HFF-Myc (cell line): ENCODE measurements around the gene SRR.

Experiments
- DNase-seq: peaks from one replicate; pipeline ENCODE4 v3.0.0-alpha.2; 2011; ENCODE audit warnings: low read depth; ENCODE audit errors: extremely low read depth
- H3K4me3 ChIP-seq: replicated peaks from 2 replicates; pipeline ENCODE4 v1.5.1; 2011; ENCODE audit warnings: low read depth, mild to moderate bottlenecking, control low read depth, low read length
- TF ChIP-seq, protein P1 (sequence below): IDR thresholded peaks from 2 replicates; pipeline ENCODE4 v1.5.1; 2012; ENCODE audit warnings: mild to moderate bottlenecking, low read depth, low read length, control low read depth; ENCODE audit errors: missing control alignments

The SRR gene

DNA sequence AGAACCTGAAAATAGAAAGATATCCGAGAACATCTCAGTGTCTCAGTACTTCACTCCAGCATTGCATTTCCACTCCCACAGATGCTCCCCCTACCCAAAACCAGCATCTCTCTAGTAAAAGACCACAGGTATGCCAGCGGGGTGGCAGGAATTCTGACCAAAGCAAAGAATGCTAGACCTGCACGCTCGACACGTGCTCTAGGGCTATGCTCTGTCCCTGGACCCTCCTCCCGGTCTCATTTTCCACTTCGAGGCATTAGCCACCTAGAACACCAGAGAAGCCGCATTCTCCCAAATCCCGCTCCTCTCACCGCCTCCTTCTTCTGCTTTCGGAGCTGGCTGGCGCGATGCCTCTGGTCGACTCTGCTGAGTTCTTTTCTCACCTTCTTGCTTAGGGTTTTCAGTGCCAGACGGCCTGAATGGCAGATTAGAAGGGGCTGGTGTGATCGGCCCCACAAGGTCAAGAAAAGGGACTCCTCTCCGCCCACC lies 32.0 kb downstream of the SRR start:
- peak overlapping the region; percentile 86 for H3K4me3 ChIP-seq
- TF ChIP-seq, protein P1, sequence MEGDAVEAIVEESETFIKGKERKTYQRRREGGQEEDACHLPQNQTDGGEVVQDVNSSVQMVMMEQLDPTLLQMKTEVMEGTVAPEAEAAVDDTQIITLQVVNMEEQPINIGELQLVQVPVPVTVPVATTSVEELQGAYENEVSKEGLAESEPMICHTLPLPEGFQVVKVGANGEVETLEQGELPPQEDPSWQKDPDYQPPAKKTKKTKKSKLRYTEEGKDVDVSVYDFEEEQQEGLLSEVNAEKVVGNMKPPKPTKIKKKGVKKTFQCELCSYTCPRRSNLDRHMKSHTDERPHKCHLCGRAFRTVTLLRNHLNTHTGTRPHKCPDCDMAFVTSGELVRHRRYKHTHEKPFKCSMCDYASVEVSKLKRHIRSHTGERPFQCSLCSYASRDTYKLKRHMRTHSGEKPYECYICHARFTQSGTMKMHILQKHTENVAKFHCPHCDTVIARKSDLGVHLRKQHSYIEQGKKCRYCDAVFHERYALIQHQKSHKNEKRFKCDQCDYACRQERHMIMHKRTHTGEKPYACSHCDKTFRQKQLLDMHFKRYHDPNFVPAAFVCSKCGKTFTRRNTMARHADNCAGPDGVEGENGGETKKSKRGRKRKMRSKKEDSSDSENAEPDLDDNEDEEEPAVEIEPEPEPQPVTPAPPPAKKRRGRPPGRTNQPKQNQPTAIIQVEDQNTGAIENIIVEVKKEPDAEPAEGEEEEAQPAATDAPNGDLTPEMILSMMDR: no peak
- DNase-seq: no peak

DNA sequence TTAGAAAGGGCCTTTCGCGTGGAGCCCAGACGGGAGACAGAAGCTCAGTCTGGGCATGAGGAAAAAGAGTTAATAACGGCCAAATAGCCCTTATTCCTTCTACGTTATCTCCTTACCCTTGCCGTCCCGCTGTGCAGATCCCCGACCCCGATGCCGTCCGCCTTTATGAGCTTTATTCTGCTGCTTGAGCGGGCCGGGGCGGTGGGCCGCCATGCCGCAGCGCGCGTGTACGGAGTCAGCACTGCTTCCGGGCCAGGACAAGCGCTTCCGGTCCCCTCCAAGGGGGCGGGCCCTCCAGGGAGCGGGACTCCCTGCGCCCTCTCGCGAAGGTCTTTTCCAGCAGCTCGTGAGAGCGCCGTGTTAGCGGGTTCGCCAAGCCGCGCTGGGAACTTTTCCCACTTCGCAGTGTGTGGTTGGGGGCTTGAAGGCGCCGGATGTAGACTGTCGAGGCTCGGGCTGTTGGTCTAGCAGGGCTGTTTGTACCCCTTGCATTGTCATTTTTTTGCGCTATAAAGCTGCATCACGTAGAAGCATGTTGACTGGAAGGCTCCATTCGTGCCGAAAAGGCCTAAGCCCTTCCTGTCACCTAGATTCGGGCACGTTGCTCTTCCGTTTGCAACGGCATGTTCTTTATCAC lies 32.6 kb downstream of the SRR start, which contains the start of gene TSR1:
TSR1 (minus strand) TSS at position 243 of the 637 bp plus-strand sequence; CDS start at position 213, 30 bp downstream.
- TF ChIP-seq, protein P1: no peak
- peak within 1 kb of the TSS; percentile 86 for H3K4me3 ChIP-seq
- peak; percentile 59 for DNase-seq

DNA sequence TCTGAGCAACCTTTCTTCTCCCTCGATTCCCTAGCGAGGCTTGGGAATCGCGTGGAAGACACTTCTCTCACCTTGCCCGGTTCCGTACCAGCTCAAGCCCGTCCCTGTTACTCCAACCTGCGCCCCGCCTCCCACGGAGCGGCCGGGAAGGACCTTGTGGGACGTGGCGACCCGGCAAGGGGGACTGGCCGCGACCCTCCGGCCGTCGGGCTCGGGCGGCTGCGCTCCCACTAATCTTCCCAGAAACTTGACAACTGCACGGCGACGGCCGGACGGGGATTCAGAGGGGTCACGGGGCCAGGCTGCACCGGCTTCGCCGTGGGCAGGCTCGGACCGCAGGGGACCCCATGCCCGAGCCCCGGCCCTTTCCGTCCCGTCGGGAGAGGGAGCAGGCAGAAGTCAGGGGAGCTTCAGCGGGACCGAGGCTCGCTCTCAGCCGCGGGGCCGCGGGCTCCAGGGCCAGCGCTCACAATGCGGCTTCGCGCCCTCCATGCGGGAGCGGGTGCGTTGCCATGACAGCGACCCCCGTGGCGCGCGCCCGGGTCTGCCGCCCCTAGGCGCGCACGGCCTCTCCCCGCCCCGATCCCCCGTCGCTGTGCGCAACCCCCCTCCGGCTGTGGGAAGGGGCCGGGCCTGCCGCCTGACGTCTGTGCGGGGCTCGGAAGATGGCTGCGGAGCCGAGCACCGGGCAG lies 33.2 kb downstream of the SRR start, which contains the start of gene SGSM2:
SGSM2 (plus strand) TSS at position 650 of the 692 bp plus-strand sequence. CDS start 188 bp downstream, outside the sequence.
- no peak for DNase-seq
- H3K4me3 ChIP-seq: peak within 1 kb of the TSS; percentile 86
- TF ChIP-seq, protein P1: no peak

DNA sequence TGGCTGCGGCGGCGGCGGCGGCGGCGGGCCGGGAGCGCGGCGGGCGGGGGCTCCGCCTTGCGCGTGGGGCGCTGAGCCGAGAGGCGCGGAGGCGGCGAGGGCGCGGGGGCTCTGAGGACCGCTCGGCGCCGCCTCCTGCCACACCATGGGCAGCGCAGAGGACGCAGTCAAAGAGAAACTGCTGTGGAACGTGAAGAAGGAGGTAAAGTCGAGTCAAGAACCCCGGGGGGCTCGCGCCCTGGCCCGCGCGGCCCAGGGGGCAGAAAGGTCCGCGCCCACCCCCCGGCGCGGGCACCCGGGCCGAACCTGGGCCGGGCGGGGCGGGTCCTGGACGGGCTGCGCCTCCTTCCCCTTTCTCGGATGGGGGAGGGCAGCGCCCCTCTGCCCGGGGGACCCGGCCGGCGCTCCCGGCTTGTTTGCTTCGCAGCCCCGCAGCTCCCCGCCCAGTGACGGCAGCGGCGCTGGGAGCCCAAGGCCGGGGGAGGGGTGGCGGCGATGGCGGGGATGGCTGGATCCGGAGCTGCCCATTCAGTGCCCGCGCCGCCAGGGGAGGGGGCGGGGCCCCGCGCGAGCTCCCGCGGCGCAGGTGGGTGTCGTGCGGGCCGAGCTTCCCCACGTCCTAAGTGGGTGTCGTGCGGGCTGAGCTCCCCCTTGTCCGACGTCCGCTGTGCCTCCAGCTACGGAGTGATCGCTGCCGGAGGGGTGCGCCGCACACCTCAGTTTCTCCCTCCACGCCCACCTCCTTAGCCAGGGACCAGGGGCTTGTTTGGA lies 34.0 kb downstream of the SRR start:
- no peak for DNase-seq
- TF ChIP-seq, protein P1: no peak
- peak overlapping the region; percentile 86 for H3K4me3 ChIP-seq

DNA sequence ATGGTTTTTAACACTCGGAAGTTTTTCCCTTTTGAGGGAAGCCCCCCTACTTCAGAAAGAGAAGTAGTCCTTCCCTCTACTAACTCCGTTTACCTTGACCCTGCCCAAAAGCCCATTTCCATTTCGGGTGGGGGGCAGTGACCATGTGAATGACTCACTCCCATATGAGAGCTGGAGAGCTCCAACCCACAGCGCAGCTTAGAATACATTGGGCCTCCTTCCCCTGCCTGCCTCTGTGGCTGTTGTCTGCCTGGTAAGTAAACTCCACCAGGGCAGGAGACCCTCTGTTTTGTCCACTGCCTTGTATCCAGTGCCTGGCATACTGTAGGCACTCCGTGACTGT lies 34.5 kb downstream of the SRR start:
- TF ChIP-seq, protein P1: no peak
- DNase-seq: no peak
- peak overlapping the region; percentile 86 for H3K4me3 ChIP-seq

DNA sequence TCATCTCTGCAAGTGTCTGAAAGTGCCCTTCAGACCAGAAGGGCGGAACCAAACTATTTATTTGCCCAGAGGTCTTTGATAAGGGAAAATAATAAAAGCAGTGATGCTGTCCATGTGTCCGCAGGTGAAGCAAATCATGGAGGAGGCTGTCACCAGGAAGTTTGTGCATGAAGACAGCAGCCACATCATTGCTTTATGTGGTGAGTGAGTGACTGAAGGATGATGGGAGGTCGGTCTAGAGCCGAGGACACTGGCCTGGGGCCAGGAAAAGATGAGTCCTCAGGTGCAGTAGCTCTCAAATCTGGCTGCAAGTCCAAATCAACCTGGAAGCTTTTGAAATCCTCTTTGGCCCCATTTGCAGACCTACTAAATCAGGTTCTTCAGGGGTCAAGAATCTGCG lies 39.7 kb downstream of the SRR start:
- TF ChIP-seq, protein P1: no peak
- DNase-seq: no peak
- H3K4me3 ChIP-seq: no peak overlapping the region
